WTC11 (cell line): ENCODE data around the gene TAOK3.

Experiments
- TF ChIP-seq, protein P1 (sequence below): sonication (generic); formaldehyde crosslinking; IDR thresholded peaks from 2 replicates; pipeline ENCODE4 v1.8.0; 2022; ENCODE audit warnings: mild to moderate bottlenecking, missing genetic modification reagents
- TF ChIP-seq, protein P2 (sequence below): sonication (generic); formaldehyde crosslinking; IDR thresholded peaks from 2 replicates; pipeline ENCODE4 v1.8.0; 2022; ENCODE audit warnings: mild to moderate bottlenecking, missing genetic modification reagents

DNA sequence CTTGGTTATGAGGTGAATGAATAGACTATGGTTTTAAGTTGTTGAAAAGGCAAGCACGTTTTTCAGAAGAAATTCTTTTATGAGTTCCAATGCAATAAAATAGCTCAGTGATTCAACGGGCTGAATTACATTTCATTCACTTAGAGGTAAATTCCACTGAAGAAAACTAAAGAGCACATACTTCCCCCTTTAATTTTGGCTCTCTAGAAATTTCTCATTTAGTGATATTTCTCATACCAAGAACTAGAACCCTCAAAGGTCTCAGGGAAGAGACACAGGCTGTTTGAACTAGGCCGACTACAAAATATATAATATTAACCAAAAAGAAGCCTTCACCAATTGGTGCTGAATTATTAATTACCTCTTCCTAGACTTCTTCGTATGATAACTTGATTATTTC, 68.6 kb downstream of the TAOK3 start:
- TF ChIP-seq, protein P1, sequence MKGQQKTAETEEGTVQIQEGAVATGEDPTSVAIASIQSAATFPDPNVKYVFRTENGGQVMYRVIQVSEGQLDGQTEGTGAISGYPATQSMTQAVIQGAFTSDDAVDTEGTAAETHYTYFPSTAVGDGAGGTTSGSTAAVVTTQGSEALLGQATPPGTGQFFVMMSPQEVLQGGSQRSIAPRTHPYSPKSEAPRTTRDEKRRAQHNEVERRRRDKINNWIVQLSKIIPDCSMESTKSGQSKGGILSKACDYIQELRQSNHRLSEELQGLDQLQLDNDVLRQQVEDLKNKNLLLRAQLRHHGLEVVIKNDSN (CRISPR knock-in tag), result no peak
- TF ChIP-seq, protein P2, sequence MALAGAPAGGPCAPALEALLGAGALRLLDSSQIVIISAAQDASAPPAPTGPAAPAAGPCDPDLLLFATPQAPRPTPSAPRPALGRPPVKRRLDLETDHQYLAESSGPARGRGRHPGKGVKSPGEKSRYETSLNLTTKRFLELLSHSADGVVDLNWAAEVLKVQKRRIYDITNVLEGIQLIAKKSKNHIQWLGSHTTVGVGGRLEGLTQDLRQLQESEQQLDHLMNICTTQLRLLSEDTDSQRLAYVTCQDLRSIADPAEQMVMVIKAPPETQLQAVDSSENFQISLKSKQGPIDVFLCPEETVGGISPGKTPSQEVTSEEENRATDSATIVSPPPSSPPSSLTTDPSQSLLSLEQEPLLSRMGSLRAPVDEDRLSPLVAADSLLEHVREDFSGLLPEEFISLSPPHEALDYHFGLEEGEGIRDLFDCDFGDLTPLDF (CRISPR knock-in tag), result no peak
